Measurements from ENCODE around the gene DHX8.
"Not testable (repeated sequence)": the region's sequence is repeated elsewhere in the genome, so short reads cannot be mapped to it uniquely, and the experiment has no call there.

The DHX8 gene

GRCh38 chr17:43490621-43491020 lies 6.8 kb downstream of the DHX8 start:
- TF ChIP-seq CTCF (IDR thresholded peaks at IDR 0.05; ENCODE audit: control insufficient read depth, insufficient read depth, low read depth, low read length, missing control alignments): no peak
- no peak overlapping the region for H3K4me3 ChIP-seq (ENCODE audit: control insufficient read depth, low read depth, low read length)
- DNase-seq (ENCODE audit: low read depth): no peak

- DNase-seq (ENCODE audit: low read depth); H3K4me3 ChIP-seq (ENCODE audit: control insufficient read depth, low read depth, low read length): not testable (repeated sequence)
These were observed 25.7 kb downstream of the DHX8 start for GRCh38 chr17:43509440-43509839.

- DNase-seq (ENCODE audit: low read depth); H3K4me3 ChIP-seq (ENCODE audit: control insufficient read depth, low read depth, low read length): not testable (repeated sequence)
These were observed 27.4 kb downstream of the DHX8 start for GRCh38 chr17:43511199-43511598.

- H3K4me3 ChIP-seq (ENCODE audit: control insufficient read depth, low read depth, low read length): no peak overlapping the region
- no peak for DNase-seq (ENCODE audit: low read depth)
- no peak for TF ChIP-seq CTCF (IDR thresholded peaks at IDR 0.05; ENCODE audit: control insufficient read depth, insufficient read depth, low read depth, low read length, missing control alignments)
These were observed 31.9 kb downstream of the DHX8 start for GRCh38 chr17:43515656-43516055.

- no peak for TF ChIP-seq CTCF (IDR thresholded peaks at IDR 0.05; ENCODE audit: control insufficient read depth, insufficient read depth, low read depth, low read length, missing control alignments)
- no peak for DNase-seq (ENCODE audit: low read depth)
- no peak overlapping the region for H3K4me3 ChIP-seq (ENCODE audit: control insufficient read depth, low read depth, low read length)
These were observed 33.4 kb downstream of the DHX8 start for GRCh38 chr17:43517161-43517560.

GRCh38 chr17:43517615-43518386 lies 34.0 kb downstream of the DHX8 start:
- TF ChIP-seq CTCF (IDR thresholded peaks at IDR 0.05; ENCODE audit: control insufficient read depth, insufficient read depth, low read depth, low read length, missing control alignments): no peak
- H3K4me3 ChIP-seq (ENCODE audit: control insufficient read depth, low read depth, low read length): no peak overlapping the region
- DNase-seq (ENCODE audit: low read depth): peak; percentile 17

- H3K4me3 ChIP-seq (ENCODE audit: control insufficient read depth, low read depth, low read length): no peak overlapping the region
- no peak for DNase-seq (ENCODE audit: low read depth)
- TF ChIP-seq CTCF (IDR thresholded peaks at IDR 0.05; ENCODE audit: control insufficient read depth, insufficient read depth, low read depth, low read length, missing control alignments): no peak
These were observed 37.6 kb downstream of the DHX8 start for GRCh38 chr17:43521389-43521788.

All from AG09309 (cell line).